Stimulated activated CD8-positive, alpha-beta memory T cell treated with anti-CD3 and anti-CD28 coated beads, Interleukin-12 subunit alpha, Interleukin-12 subunit beta, amount 100 ng/mL, for 24 hours (primary cell): Measurements from ENCODE around the gene PDLIM7.
A peak's percentile ranks its signal among the peaks of the same experiment; 100 is the strongest.

Experiments
- DNase-seq: peaks from one replicate; pipeline ENCODE4 v3.0.0-alpha.2; 2020; ENCODE audit errors: extremely low read depth

PDLIM7 gene

DNA sequence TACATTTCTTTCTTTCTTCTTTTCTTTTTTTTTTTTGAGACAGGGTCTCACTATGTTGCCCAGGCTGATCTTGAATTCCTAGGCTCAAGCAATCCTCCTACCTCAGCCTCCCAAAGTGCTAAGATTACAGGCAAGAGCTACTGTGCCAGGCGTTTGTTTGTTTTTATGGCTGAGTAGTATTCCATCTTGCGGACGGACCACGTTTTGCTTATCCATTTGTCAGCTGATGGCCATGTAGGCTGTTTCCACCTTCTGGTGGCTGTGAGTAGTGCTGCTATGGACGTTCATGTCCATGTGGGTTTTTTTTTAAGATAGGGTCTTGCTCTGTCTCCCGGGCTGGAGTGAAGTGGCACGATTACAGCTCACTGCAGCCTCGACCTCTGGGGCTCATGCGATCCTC is 9.8 kb upstream of the PDLIM7 start:
- no peak for DNase-seq

DNA sequence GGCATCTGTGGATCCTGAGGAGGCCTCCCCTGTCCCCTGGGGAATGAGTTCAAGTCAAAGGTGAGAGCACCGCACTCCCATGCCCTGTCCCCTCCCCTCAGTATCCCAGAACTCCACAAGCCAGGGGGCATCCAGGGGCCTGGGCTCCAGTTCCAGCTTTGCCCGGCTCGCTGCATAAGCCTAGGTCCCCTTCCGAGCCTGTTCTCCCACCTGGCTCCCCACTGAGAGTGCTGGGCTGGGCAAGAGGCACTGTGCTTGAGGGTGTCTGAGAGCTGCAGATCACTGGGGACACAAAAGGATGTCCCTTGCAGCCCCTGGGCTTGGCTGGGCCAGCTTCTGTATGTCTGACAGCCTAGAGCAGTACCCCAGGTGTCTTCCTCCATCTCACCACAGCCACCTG is 7.7 kb upstream of the PDLIM7 start:
- no peak for DNase-seq

DNA sequence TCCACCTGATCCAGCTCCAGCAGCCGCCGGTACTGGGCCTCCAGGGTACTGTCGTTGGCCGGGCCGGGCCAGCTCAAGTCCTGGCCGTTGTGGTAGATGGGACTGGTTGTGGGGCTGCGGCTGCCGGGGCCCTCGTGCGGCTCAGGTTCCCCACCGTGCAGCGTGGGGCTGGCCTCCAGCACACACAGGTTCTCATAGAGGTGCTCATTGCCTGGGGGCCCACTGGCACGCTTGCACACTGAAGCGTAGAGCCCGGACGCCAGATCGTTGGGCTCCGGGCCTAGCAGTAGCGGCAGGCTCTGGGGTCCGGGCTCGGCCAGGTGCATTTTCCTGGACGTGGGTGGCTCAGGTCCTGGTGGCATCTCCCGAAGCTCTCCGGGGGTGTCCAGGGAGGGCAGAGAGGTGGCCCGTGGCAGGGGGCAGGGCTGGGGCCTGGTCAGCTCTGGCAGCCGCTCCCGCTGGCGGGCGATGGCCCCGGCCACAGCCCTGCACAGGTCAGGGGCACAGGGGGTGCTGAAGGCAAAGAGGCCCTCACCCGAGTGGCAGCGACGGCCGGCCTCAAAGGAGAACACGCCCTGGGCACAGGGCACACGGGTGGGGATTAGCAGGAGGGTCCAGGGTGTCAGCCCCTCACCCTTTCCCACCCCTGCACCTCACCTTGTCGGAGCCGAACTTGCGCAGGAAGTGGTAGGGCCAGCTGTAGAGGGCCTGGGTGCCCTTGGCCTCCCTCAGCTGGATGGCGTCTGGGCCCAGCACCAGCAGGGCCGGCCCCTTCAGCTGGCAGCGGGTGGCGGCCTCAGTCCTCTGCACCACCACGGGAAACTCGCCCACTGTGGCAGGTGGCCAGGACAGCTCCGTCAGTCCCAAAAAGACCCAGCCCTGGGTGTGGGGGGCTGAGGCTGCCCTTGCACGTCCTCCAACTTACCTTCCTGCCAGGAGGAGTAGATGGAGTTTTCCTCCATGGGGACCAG is 7.0 kb upstream of the PDLIM7 start:
- DNase-seq: no peak

DNA sequence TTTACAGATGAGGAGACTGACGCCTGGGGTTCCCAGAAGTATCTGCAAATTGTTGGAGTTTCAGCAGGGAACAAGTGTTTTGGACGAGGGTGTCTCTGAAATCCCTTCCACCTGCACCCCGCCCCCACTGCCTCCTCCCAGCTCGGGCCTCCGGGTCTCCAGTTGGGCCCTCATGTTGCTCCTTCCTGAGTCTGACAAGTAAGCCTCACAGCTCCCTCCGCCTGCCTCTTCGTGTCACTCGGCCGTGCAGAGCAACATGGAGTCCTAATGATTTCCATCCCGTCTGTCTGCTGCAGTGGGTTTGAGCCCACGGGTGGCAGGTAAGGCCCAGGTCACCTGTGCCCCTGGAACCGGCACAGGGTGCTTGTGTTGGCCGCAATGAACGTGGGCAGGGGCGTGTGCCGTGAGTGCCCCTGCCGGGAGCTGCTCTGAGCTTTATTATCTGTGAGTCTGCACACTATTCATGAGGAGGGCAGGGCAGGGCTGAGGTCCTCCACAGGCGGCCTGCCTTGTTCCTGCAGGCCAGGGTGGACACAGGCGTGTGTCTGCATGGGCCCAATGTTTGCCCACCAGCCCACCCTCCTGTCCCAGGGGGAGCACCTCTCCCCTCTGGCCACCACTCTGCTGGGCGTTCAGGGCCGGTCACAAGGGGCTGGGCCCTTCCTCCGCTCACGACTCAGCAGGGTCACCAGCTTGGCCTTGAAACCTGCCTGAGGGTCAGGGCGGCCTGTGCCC is 6.1 kb upstream of the PDLIM7 start:
- no peak for DNase-seq

DNA sequence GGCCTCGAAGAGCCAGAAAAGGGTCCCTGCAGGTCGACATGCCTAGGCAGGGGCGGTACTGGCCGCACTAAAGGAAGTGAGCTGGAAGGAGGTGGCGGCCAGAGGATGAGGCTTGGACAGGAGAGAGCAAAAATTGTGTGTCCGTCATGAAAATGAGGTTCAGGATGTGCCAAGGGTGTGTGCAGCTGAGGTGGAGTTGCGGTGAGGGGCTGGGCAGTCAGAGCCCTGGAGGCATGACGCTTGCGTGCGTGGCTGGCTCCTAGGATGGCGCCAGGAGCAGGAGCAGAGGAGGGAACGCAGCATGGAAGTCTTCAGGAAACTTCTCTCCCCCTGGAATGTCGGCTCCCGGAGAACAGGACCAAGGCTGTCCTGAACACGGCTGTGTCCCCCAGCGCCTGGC is 5.5 kb upstream of the PDLIM7 start:
- no peak for DNase-seq

DNA sequence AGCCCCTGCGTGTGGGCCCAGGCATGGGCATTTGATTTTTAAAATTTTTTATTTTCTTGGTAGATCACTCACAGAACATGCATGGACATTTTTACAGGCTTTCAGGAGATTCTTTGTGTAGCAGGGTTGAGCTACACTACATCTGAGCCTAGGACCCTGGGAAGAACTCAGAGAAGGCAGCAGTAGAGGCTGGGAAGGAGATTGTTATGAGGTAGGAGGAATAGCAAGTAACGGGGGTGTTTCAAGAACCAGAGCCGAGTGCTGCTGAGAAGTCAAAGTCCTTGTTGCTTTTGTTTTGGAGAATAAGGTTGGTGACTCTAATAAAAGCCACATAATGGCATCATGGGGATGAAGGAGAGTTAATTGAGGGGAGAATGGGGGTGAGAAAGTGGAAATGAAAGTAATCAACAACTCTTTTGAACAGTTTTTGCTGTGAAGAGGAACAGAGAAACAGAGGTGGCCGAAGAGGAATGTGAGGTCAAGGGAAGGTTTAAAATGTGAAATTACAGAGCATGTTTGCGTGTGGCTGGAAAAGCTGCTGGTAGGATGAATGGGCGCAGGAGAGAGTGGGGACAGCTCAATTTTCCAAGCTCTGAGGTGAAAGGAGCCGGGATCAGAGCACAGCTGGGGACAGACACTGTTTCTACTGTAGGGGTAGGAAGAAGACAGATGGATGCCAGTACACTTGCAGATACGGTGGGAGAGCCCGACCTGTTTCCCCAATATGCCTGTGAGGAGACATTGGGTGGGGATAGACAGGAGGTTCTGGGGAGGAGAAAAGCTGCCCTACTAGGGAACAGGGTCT is 4.7 kb upstream of the PDLIM7 start:
- no peak for DNase-seq

GRCh38 chr5:177500685-177501522 is 3.5 kb upstream of the PDLIM7 start:
- DNase-seq: peak; percentile 72

- no peak for DNase-seq
Measured at GRCh38 chr5:177499842-177500241, 2.4 kb upstream of the PDLIM7 start.

- DNase-seq: no peak
Measured at GRCh38 chr5:177498013-177498787, 796 bp upstream of the PDLIM7 start.

GRCh38 chr5:177496727-177497291 is 595 bp downstream of the PDLIM7 start:
- no peak for DNase-seq

DNA sequence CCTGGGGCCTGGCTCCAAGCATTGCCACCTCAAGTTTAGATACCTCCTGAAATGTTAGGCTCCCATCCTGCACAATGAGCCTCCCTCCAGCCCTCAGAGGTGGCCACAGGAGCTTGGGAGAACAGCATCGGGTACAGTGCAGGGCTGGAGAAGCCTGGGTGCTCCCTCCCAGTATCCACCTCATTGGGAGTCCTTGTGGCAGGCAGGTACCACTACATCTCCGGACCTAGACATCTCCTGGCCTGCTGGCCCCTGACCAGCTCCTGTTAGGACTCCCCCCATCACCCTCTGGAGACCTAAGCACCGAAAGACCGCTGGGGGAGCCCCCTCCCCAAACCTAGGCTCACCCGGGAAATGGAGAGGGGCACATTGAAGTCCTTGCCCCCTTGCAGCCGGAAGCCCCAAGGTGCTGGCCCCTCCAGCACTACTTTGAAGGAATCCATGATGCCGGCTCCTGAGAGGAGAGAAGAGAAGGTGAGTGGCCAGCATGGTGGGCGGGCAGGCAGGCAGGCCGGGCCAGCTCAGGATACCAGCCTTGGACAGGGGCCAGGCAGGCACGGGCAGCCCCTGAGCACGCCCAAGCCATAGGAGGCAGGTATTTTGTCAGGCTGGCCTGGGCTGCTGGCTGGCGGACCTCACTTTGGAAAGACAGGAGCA is 1.2 kb downstream of the PDLIM7 start:
- DNase-seq: no peak

- DNase-seq: no peak
Measured at GRCh38 chr5:177495243-177496060, 2.0 kb downstream of the PDLIM7 start.

GRCh38 chr5:177494346-177495195 is 2.8 kb downstream of the PDLIM7 start:
- DNase-seq: no peak

DNA sequence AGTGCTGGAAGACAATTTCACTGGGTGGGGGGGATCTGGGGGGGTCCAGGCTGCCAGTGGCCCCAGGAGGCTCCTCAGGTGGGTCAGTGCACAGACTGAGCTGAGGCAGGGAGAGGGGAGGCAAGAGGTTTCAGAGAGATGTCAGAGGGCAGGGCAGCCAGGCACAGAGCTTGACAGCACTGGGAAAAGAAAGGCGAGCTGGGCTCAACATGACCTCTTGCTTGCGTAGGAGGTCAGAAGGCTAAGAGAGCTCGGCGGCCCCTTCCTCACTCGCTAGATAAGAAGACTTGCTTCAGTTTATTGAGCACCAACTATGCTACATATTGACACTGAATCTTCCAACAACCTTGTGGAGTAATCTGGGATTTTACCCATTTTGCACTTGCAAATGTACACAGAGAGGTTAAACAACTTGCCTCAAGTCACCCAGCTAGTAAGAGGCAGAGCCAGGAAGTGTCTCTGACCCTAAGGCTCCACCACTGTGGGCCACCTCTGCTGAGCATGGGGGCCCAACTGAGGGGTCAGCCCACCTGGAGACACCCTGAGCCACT is 3.5 kb downstream of the PDLIM7 start:
- no peak for DNase-seq

DNA sequence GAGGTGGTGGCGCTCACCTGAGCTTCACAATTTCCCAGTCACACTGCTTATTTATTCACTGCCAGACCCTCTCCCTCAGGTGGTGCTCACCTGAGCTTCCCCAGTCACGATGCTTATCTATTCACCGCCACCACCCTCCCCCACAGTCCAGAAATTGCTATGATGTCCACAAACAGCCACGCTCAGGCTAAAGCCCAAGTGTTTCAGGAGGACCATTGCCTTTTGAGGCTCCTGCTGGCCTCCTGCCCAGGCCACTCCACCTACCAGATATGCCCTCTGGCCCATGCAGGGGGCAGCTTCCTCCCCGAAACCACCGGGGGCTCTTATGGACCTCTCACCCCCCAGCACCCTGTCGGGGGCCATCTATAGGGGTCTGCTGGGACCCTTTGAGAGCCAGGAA is 4.6 kb downstream of the PDLIM7 start:
- DNase-seq: no peak

DNA sequence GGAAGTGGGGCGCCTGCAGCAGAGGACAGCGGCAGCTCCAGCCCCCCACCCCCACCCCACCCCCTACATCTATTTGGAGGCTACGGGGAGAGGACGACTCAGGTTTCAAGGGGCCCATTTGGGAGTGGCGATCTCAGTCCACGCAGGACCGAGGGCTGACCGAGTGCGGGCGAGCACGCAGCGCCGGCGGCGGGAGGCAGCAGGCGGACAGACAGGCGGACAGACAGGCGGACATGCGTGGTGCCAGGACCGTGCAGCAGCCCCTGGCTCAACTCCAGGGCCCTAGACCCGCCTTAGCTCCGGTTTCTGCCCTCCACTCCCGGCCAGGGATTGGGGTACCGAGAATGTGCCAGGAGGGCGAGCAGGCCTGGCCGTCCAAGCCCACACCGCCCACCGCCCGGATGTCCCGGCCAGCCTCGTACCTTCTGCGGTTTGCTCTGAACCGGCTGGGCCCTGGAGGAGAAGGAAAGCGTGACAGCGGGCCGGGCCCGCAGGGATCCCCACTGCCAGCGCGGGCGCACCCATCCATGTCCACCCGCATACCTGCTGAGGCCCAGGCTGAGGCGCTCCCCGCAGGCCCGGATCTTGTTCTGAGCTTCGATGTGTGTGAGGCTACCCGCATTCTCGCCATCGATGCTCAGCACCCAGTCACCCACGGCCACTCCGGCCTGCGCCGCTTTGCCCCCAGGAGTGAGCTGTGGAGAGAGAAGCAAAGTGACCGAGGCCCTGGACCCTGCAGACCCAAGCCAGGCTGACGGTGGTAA is 5.2 kb downstream of the PDLIM7 start:
- no peak for DNase-seq
